ENCODE measurements around the gene GLRX2.
"Not testable (repeated sequence)": the region's sequence is repeated elsewhere in the genome, so short reads cannot be mapped to it uniquely, and the experiment has no call there.

The GLRX2 gene

GRCh38 chr1:193062698-193063463, 42.3 kb downstream of the GLRX2 start:
- no peak for DNase-seq (ENCODE audit: low read depth)

- DNase-seq (ENCODE audit: low read depth) = no peak
These were observed 44.3 kb downstream of the GLRX2 start for GRCh38 chr1:193060938-193061337.

- no peak for DNase-seq (ENCODE audit: low read depth)
These were observed 44.8 kb downstream of the GLRX2 start for GRCh38 chr1:193060406-193060805.

GRCh38 chr1:193060115-193060403, 45.2 kb downstream of the GLRX2 start:
- DNase-seq (ENCODE audit: low read depth) = no peak

GRCh38 chr1:193059282-193060114, 45.7 kb downstream of the GLRX2 start, which contains the start of the genes RO60 and UCHL5:
Gene RO60, plus strand, starts transcription at chr1:193059612. Its CDS starts 9,443 bp downstream, at chr1:193069055.
Gene UCHL5, minus strand, starts transcription at chr1:193059360. Its CDS starts 100 bp downstream, at chr1:193059260.
- peak; percentile 92 for DNase-seq (ENCODE audit: low read depth)

GRCh38 chr1:193058529-193059281, 46.5 kb downstream of the GLRX2 start:
- no peak for DNase-seq (ENCODE audit: low read depth)

- no peak for DNase-seq (ENCODE audit: low read depth)
These were observed 51.0 kb downstream of the GLRX2 start for GRCh38 chr1:193054169-193054675.

- DNase-seq (ENCODE audit: low read depth) = not testable (repeated sequence)
These were observed 56.3 kb downstream of the GLRX2 start for GRCh38 chr1:193048913-193049312.

All from HS-5 (cell line).